Spinal cord (tissue), 10 donors: ENCODE measurements around the gene PDE3A. TPM values are rescaled to one million over a fixed set of nuclear protein-coding genes. Genes with fewer than 3 reads are reported as not detected.
A peak's percentile ranks its signal among the peaks of the same experiment; 100 is the strongest.
"Not testable (repeated sequence)": the region's sequence is repeated elsewhere in the genome, so short reads cannot be mapped to it uniquely, and the experiment has no call there.

Source experiments
- DNase-seq, 6 donors: peaks; one replicate each; pipeline versions ENCODE4 v3.0.0 to v3.0.0-alpha.2; 2013 to 2015; ENCODE audit warnings: low spot score in 6 of 6, low read depth in 4 of 6
- H3K27ac ChIP-seq: one replicate; pipeline ENCODE4 v1.5.1; 2013; ENCODE audit warnings: low read depth, low read length, control low read depth
- H3K27me3 ChIP-seq: one replicate; pipeline ENCODE4 v1.6.1; 2013; ENCODE audit warnings: low read length; ENCODE audit not compliant: control insufficient read depth, insufficient read depth
- H3K36me3 ChIP-seq: one replicate; pipeline ENCODE4 v1.6.1; 2013; ENCODE audit warnings: low read length; ENCODE audit not compliant: control insufficient read depth, insufficient read depth
- H3K4me1 ChIP-seq: one replicate; pipeline ENCODE4 v1.6.1; 2013; ENCODE audit warnings: low read length; ENCODE audit not compliant: control insufficient read depth, insufficient read depth
- H3K4me3 ChIP-seq: one replicate; pipeline ENCODE4 v1.5.1; 2013; ENCODE audit warnings: low read depth, low read length, control low read depth
- H3K9me3 ChIP-seq: one replicate; pipeline ENCODE4 v1.6.1; 2013; ENCODE audit warnings: low read length; ENCODE audit not compliant: control insufficient read depth, insufficient read depth
- WGBS: methylation state at CpG from one replicate; pipeline ENCODE4 v1.1.5; 2013; ENCODE audit warnings: missing lambda C conversion rate; ENCODE audit not compliant: insufficient coverage; 5-methylcytosine and 5-hydroxymethylcytosine counted together
- long read RNA-seq, 4 donors: transcript quantifications; one replicate each; lab custom pipeline, GENCODE V29; 2026
- polyA plus RNA-seq, 2 donors: library from polyadenylated mRNA; unstranded; fragments of 120-200 nt; gene quantifications; one replicate each; pipeline ENCODE4 v1.2.1, GENCODE V29; 2013; ENCODE audit not compliant: insufficient read length in 2 of 2
- total RNA-seq, 2 donors: library from RNA; depleted of rRNA in 1 of 2; stranded (reverse); fragments of 120-200 nt in 1 of 2; fragments of >200 nt in 1 of 2; gene quantifications; one replicate each; pipeline versions ENCODE4 v1.2.3 to v1.2.4, GENCODE V29; 2013 to 2014
- donor health status: healthy.

The PDE3A gene
- total RNA-seq: 10 to 100 TPM; 16.1 to 29.9 TPM
- polyA plus RNA-seq: 10 to 100 TPM in 1 of 2 donors, 1 to 10 TPM in 1; 8.1 to 11.9 TPM
- long read RNA-seq, donor 1, full-length matches to known transcripts: 1 of 1 reads
- long read RNA-seq, donor 1, partial matches to known transcripts: 0 of 1 reads
- long read RNA-seq, donor 1, other reads (novel, unspliced or antisense): 0 of 1 reads
- long read RNA-seq, donor 2: 0 reads
- long read RNA-seq, donor 3: 0 reads
- long read RNA-seq, donor 4: 0 reads

DNA sequence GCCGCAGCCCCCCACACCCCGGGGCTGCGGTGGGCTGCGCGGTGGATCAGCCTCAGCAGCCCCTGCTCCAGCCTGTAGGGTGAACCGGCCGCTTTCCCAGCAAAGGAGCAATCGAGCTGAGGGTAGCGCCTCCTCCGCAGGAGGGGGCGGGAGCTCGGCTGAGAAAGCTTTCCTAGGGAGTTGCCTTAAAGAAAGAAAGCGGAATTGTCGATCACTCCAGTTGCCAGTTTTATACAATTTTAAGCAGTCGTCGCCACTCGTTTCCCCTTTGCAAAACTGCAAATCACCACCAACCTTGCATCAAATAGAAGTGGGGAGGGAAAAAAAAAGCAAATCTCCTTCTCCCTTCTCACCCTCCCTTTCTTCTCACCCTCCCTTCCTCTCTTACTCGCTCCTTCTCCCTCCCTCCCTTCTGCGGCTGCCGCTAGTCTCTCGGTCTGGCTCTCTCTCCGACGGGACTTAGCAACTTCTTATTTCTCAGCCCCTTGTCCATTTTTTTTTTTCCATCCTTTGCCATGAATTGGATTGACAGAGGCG lies at the start of gene PDE3A:
PDE3A (plus strand) TSS at position 424 of the 537 bp plus-strand sequence. CDS start 748 bp downstream, outside the sequence.
- peak; percentile 61 to 92 (median 76) for DNase-seq
- Histone ChIP-seq H3K36me3 (no peaks in the 10 kb centered on the region), H3K4me3 (peak within 1 kb of the TSS; percentile 94), H3K27me3 (no peaks in the 10 kb centered on the region), H3K27ac (peak within 1 kb of the TSS; percentile 98), H3K9me3 (no peaks in the 10 kb centered on the region), H3K4me1 (peaks cover 8% of the 10 kb centered on the region)
- 0% methylated on average over 17 of the region's 24 CpGs for WGBS

DNA sequence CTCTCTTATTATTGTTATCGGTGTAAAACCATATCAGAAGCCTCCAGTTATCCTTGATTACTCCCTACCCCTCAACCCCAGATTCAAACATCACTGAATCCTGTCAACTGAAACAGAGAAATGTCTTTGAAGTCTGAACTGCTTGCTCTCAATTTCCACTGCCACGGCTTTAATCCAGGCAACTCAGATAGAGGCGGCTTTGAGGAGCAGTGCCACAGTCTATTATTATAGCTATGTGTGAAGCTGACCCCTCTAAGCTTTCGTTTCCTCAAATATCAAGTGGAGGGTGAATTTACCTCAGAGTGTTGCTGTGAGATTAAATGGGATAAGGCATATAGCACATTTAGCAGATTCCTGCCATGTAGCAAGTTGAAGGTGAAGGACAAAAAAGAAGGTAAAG lies 49.0 kb upstream of the PDE3A start:
- DNase-seq: peak in 1 of 6 donors; percentile 12

DNA sequence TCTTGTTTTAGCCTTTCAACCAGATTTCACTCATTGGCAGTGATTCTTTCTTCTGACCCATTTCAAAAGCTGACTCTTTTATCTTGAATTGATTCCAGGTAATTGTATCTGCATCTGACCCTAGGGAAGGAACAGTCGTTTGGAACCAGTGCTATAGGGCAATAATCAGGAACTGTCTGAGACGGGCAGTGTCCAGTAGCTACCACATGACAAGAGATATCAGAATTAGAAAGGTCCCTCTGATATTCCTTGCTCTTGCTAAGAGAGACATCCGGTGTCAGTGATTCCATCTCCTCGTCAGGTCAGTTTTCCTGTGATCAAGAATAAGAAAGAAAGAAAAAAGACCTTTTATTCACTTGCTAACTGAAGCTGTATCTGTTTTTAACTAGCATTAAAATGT lies 47.8 kb upstream of the PDE3A start:
- Histone ChIP-seq H3K27ac (no peak overlapping the region), H3K36me3 (no peaks in the 10 kb centered on the region), H3K9me3 (no peaks in the 10 kb centered on the region), H3K4me1 (no peaks in the 10 kb centered on the region), H3K27me3 (no peaks in the 10 kb centered on the region), H3K4me3 (no peak overlapping the region)
- peak in 1 of 6 donors; percentile 1 for DNase-seq
- 44% methylated on average over 2 of the region's 4 CpGs for WGBS

More for the DNA sequence above, 49.0 kb upstream of the PDE3A start:
- Histone ChIP-seq H3K9me3 (no peaks in the 10 kb centered on the region), H3K4me3 (no peak overlapping the region), H3K27ac (no peak overlapping the region), H3K4me1 (no peaks in the 10 kb centered on the region), H3K36me3 (no peaks in the 10 kb centered on the region), H3K27me3 (no peaks in the 10 kb centered on the region)
- no CpG with 5 or more reads among the region's 4 CpGs for WGBS

DNA sequence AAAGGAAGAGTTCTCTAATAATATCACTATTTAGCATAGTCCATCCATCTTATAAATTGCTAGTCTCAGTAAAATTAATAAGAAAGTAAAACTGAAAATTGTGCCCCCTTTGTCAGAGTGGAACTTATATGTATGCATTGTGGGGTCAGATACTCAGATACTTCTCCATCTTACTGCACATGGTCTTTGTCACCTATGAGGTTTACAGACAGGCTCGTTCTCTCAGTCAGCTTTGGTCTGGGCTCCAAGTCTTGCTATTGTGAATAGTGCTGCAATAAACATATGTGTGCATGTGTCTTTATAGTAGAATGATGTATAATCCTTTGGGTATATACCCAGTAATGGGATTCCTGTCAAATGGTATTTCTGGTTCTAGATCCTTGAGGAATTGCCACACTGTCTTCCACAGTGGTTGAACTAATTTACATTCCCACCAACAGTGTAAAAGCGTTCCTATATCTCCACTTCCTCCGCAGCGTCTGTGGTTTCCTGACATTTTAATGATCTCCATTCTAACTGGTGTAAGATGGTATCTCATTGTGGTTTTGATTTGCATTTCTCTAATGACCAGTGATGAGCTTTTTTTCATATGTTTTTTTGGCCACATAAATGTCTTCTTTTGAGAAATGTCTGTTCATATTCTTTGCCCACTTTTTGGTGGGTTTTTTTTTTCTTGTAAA lies 37.4 kb upstream of the PDE3A start:
- H3K27ac ChIP-seq, H3K27me3 ChIP-seq, H3K9me3 ChIP-seq, H3K4me1 ChIP-seq, H3K4me3 ChIP-seq, H3K36me3 ChIP-seq, DNase-seq: not testable (repeated sequence)
- no CpG with 5 or more reads among the region's 4 CpGs for WGBS

- no CpG with 5 or more reads among the region's 2 CpGs for WGBS
Observed at GRCh38 chr12:20339060-20339459, 29.3 kb upstream of the PDE3A start.

DNA sequence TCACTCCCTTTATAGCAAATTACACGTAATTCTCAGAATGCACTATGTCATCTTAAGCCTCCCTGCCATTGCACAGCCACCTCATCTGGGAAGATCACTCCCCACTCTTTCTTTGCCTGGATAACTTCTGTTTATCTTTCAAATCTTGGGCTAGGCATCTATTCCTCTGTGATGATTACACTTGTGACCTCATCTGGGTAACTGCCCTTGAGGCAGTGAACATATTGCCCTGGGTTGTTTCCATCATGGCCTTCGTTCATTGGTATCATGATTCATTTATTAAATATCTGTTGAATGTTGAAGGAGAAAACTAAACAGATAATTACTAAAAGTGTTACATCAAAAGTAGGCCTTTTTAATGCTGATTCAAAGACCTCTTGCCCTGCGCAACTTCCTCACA lies 26.2 kb upstream of the PDE3A start:
- Histone ChIP-seq H3K27me3 (no peaks in the 10 kb centered on the region), H3K4me3 (no peak overlapping the region), H3K4me1 (no peaks in the 10 kb centered on the region), H3K27ac (no peak overlapping the region), H3K36me3 (no peaks in the 10 kb centered on the region), H3K9me3 (no peaks in the 10 kb centered on the region)
- 100% methylated on average over 1 of the region's 3 CpGs for WGBS
- DNase-seq: no peak

More at GRCh38 chr12:20339060-20339459, 29.3 kb upstream of the PDE3A start:
- Histone ChIP-seq H3K27me3 (no peaks in the 10 kb centered on the region), H3K27ac (no peak overlapping the region), H3K9me3 (no peaks in the 10 kb centered on the region), H3K4me1 (no peaks in the 10 kb centered on the region), H3K36me3 (no peaks in the 10 kb centered on the region), H3K4me3 (no peak overlapping the region)
- DNase-seq: no peak

DNA sequence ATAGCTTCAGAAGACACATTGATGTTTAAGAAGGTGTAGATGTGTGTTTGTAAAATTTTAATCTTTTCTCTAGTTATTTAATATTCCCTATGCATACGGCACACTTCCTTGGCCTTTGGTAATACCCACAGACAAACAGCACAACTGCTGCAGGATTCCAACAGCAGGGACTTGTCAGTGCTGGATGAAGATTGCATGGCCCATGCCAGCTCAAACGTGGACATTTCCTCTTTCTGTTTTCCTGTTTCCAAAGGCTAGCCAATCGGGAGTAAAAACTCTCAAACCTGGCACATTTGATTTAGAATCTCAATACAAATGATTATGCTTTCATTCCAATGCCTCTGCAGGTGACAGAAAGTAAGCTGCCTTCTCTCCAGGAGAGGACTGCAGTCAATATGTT lies 22.5 kb upstream of the PDE3A start:
- Histone ChIP-seq H3K27ac (no peak overlapping the region), H3K4me1 (no peaks in the 10 kb centered on the region), H3K4me3 (no peak overlapping the region), H3K36me3 (no peaks in the 10 kb centered on the region), H3K27me3 (no peaks in the 10 kb centered on the region), H3K9me3 (peaks cover 2% of the 10 kb centered on the region)
- no peak for DNase-seq
- 37% methylated on average over 2 of the region's 3 CpGs for WGBS

DNA sequence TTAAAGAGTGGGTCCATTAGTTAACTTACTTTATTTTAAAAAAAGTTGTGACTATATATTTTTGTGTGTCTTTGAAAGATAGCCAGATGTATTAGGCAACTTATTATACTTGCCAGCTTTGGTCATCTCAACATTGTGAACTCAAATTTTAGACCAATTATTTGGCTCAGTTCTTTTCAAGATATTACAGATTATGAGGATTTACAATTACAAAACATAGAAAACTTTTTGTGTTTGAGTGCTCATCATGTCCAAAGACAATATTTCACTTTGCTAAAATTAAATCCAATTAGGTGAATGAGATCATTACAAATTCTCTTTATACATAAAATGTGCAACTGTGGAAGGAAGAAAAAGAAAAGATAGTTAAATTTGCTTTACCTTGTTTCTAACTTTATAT lies 18.3 kb upstream of the PDE3A start:
- no peak for DNase-seq
- peaks cover 2% of the 10 kb centered on the region for H3K9me3 ChIP-seq
- no peaks in the 10 kb centered on the region for H3K27me3 ChIP-seq
- H3K36me3 ChIP-seq: no peaks in the 10 kb centered on the region
- H3K4me3 ChIP-seq: no peak overlapping the region
- no peak overlapping the region for H3K27ac ChIP-seq
- H3K4me1 ChIP-seq: no peaks in the 10 kb centered on the region

- H3K27me3 ChIP-seq: no peaks in the 10 kb centered on the region
- H3K4me1 ChIP-seq: no peaks in the 10 kb centered on the region
- WGBS: no CpG with 5 or more reads among the region's 5 CpGs
- peaks cover 2% of the 10 kb centered on the region for H3K9me3 ChIP-seq
- no peak overlapping the region for H3K27ac ChIP-seq
- no peaks in the 10 kb centered on the region for H3K36me3 ChIP-seq
- DNase-seq: peak in 1 of 6 donors; percentile 4
- no peak overlapping the region for H3K4me3 ChIP-seq
Observed at GRCh38 chr12:20350495-20350894, 17.8 kb upstream of the PDE3A start.

DNA sequence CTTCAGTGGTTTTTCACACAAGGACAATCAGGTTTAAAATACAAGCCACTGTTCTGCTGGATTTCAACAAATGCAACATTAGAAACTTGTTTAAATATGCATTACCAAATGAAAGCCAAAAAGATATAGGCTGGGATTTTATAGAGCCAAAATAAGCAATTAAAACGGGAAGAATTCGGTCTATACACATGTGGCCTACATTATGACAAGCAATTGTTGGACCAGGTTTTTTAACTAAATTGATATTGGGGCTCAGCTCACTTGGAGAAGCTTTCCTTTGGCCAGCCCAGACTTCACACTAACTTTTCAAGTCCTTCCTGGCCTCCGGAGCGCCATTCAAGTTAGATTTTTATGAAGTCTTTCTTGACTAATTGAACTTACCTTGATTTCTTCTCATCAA lies 16.9 kb upstream of the PDE3A start:
- H3K36me3 ChIP-seq: no peaks in the 10 kb centered on the region
- H3K4me1 ChIP-seq: no peaks in the 10 kb centered on the region
- peaks cover 2% of the 10 kb centered on the region for H3K9me3 ChIP-seq
- H3K27ac ChIP-seq: no peak overlapping the region
- no peaks in the 10 kb centered on the region for H3K27me3 ChIP-seq
- H3K4me3 ChIP-seq: no peak overlapping the region
- DNase-seq: no peak
- 66% methylated on average over 2 of the region's 4 CpGs for WGBS
